Muscle of arm (tissue), 12 donors: ENCODE measurements around the gene C3orf20. TPM values are rescaled to one million over a fixed set of nuclear protein-coding genes. Genes with fewer than 3 reads are reported as not detected.

Experiments used
- DNase-seq: peaks from one replicate; pipeline ENCODE4 v3.0.0-alpha.2; 2013
- polyA plus RNA-seq, 12 donors: library from polyadenylated mRNA; unstranded; fragments of 120-200 nt; gene quantifications; one replicate each; pipeline ENCODE4 v1.2.1, GENCODE V29; 2013; ENCODE audit not compliant: insufficient read length in 12 of 12

The C3orf20 gene
- polyA plus RNA-seq, 12 donors = 0.05 to 0.38 (median 0.19) TPM; not detected in 3

GRCh38 chr3:14812196-14812790 lies 137.4 kb downstream of the C3orf20 start:
- no peak for DNase-seq

DNA sequence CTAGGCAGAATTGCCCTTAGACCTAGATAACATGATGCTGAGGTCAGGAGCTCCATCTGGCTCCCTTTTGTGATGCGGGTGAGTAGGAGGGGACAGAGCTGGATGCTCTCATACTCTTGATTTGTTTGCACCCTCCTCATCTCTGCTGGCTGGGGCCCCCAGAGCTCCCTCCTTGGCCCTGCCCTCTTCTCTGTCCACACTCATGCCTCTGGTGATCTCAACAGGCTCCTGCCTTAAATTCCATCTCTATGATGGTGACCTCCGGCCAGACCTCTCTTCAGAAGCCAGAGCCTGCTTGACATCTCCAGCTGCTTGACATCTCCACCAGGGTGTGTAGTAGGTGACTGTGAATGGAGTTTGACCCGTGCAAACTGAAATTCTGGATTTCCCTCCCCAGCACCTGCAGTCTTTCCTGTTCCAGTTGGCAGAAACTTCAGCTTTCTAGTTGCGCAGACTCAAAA lies 139.5 kb downstream of the C3orf20 start:
- DNase-seq = no peak

DNA sequence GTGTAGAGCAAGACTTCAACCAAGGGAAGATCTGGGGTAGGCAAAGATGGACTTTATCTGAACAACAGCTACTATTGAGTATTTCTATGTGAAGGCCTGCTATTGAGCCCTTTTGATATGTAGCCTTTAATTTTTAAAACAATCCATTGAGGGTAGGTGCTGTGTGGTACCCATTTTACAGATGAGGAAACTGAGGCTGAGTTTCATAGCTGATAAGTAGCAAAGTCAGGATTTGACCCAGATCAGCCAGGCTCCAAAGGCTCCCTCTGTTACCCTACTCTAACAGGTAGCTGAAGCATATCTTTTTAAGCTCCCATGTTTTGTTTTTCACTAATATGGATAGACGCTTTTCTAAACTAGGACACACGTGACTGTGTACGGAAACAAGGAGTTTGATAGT lies 141.4 kb downstream of the C3orf20 start:
- DNase-seq = no peak

DNA sequence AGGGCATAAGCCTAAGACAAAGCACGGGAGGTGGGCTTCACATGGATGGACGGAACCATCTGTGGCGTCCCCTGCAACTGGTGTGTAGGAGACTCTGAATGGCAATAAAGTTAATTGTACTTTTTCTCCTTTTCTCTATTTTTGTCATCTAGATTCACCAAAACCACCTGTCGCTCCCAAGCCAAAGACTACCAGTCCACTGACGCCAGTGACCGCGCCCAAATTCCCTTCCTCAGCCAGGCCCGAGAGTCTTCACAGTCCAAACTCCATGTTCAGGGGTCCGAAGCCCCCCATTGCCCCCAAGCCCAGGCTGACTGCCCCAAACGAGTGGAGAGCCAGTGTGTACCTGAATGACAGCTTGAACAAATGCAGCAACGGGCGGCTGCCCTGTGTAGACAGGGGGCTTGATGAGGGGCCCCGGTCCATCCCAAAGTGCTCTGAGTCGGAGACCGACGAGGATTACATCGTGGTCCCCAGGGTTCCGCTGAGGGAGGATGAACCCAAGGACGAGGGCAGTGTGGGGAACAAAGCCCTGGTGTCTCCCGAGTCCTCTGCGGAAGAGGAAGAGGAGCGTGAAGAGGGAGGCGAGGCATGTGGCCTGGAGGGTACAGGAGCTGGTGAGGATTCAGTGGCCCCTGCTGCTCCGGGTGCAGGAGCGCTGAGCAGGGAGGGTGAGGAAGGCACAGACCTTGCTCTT lies 144.0 kb downstream of the C3orf20 start, which contains the start of gene FGD5:
FGD5 (plus strand) TSS at position 159 of the 697 bp plus-strand sequence; CDS start at position 269, 110 bp downstream.
- DNase-seq = no peak

GRCh38 chr3:14819671-14820070 lies 144.7 kb downstream of the C3orf20 start:
- DNase-seq = no peak

- no peak for DNase-seq
Measured at GRCh38 chr3:14820156-14820555, 145.2 kb downstream of the C3orf20 start.

DNA sequence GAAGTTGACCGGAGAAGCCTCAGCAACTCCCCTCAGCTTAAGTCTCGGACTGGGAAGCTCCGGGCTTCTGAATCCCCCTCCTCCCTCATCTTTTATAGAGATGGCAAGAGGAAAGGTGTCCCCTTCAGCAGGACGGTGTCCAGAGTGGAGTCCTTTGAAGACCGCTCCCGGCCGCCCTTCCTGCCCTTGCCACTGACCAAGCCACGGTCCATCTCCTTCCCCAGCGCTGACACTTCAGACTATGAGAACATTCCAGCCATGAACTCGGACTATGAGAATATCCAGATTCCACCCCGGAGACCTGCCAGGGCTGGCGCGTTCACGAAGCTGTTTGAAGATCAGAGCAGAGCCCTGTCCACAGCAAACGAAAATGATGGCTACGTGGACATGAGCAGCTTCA lies 146.2 kb downstream of the C3orf20 start:
- DNase-seq = no peak

- DNase-seq = no peak
Measured at GRCh38 chr3:14822134-14822533, 147.2 kb downstream of the C3orf20 start.

Other genes with a start within 250 kb of the C3orf20 start
- 10 to 100 TPM in 11 of 12 donors, not detected in 1; 11.8 to 39.7 (median 22.9) TPM for gene GRIP2, start 134.8 kb upstream of the C3orf20 start, polyA plus RNA-seq
- gene CCDC174, start 23.4 kb upstream of the C3orf20 start, polyA plus RNA-seq = 10 to 100 TPM in 11 of 12 donors, not detected in 1; 16.3 to 29.1 (median 20.6) TPM
- 10 to 100 TPM in 11 of 12 donors, not detected in 1; 16.1 to 26.3 (median 19.6) TPM for gene FGD5, start 143.8 kb downstream of the C3orf20 start, polyA plus RNA-seq